B cell (primary cell): ENCODE measurements around the gene PSMC5.

Source experiments
- EZH2 ChIP-seq: IDR thresholded peaks from 2 replicates; pipeline ENCODE4 v1.6.1; 2012; ENCODE audit warnings: borderline replicate concordance, low read depth, mild to moderate bottlenecking, moderate library complexity, low read length; ENCODE audit not compliant: insufficient read depth, poor library complexity, severe bottlenecking
- TF ChIP-seq, protein P1 (sequence below): fragments of 200-600 bp; IDR thresholded peaks from one replicate; pipeline ENCODE4 v1.8.0; 2022; ENCODE audit warnings: antibody characterized with exemption, mild to moderate bottlenecking

GRCh38 chr17:63832014-63832413, 4.8 kb downstream of the PSMC5 start:
- TF ChIP-seq, protein P1, sequence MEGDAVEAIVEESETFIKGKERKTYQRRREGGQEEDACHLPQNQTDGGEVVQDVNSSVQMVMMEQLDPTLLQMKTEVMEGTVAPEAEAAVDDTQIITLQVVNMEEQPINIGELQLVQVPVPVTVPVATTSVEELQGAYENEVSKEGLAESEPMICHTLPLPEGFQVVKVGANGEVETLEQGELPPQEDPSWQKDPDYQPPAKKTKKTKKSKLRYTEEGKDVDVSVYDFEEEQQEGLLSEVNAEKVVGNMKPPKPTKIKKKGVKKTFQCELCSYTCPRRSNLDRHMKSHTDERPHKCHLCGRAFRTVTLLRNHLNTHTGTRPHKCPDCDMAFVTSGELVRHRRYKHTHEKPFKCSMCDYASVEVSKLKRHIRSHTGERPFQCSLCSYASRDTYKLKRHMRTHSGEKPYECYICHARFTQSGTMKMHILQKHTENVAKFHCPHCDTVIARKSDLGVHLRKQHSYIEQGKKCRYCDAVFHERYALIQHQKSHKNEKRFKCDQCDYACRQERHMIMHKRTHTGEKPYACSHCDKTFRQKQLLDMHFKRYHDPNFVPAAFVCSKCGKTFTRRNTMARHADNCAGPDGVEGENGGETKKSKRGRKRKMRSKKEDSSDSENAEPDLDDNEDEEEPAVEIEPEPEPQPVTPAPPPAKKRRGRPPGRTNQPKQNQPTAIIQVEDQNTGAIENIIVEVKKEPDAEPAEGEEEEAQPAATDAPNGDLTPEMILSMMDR = no peak
- no peak for TF ChIP-seq EZH2
